Measurements from ENCODE around the gene BRICD5.

Gene BRICD5

GRCh38 chr16:2205967-2206313, 4.7 kb downstream of the BRICD5 start (continued):
- TF ChIP-seq ZNF211 (tag by site-specific recombination; IDR thresholded peaks at IDR 0.05; ENCODE audit: low read depth) (no peak), ZNF18 (tag by site-specific recombination; IDR thresholded peaks at IDR 0.05) (no peak), SP3 (tag by site-specific recombination; IDR thresholded peaks at IDR 0.05) (no peak; the same call in 1 of the 2 replicates), ZNF324 (tag by site-specific recombination; IDR thresholded peaks at IDR 0.05) (0 out of 2 replicates have a peak, but pooled peaks have one; percentile 49), ZNF202 (tag by site-specific recombination; IDR thresholded peaks at IDR 0.05; ENCODE audit: borderline replicate concordance) (no peak), ZNF707 (tag by site-specific recombination; IDR thresholded peaks at IDR 0.05) (no peak), ZBTB20 (tag by site-specific recombination; IDR thresholded peaks at IDR 0.05) (no peak; the same call in 1 of the 2 replicates), YY1 (tag by site-specific recombination; IDR thresholded peaks at IDR 0.05) (no peak), ZFP37 (tag by site-specific recombination; IDR thresholded peaks at IDR 0.05) (0 out of 2 replicates have a peak, but pooled peaks have one; percentile 25), ZNF23 (tag by site-specific recombination; IDR thresholded peaks at IDR 0.05; ENCODE audit: borderline replicate concordance) (no peak), ZFP69B (tag by site-specific recombination; IDR thresholded peaks at IDR 0.05) (peak; percentile 50; the same call in 1 of the 2 replicates), KLF16 (tag by site-specific recombination; IDR thresholded peaks at IDR 0.05) (peak; percentile 13; the same call in 1 of the 2 replicates), FEZF1 (tag by site-specific recombination; IDR thresholded peaks at IDR 0.05) (no peak), ATF2 (tag by site-specific recombination; IDR thresholded peaks at IDR 0.05; ENCODE audit: low read depth) (no peak), ELK4 (IDR thresholded peaks at IDR 0.05; ENCODE audit: borderline replicate concordance, low read depth, low read length) (no peak), CTCF (tag by site-specific recombination; IDR thresholded peaks at IDR 0.05) (no peak), HOXA7 (CRISPR knock-in tag; IDR thresholded peaks at IDR 0.05; ENCODE audit: borderline replicate concordance) (no peak), ZNF138 (tag by site-specific recombination; IDR thresholded peaks at IDR 0.05; ENCODE audit: borderline replicate concordance) (no peak), ZNF600 (tag by site-specific recombination; IDR thresholded peaks at IDR 0.05) (peak; percentile 97), ZNF548 (tag by site-specific recombination; IDR thresholded peaks at IDR 0.05) (no peak), ZNF335 (tag by site-specific recombination; conservative IDR thresholded peaks at IDR 0.05) (peak; percentile 23; the same call in 1 of the 2 replicates), PBX3 (CRISPR knock-in tag; IDR thresholded peaks at IDR 0.05) (peak; percentile 56; the same call in 1 of the 2 replicates), ZNF571 (tag by site-specific recombination; IDR thresholded peaks at IDR 0.05) (no peak), GLIS2 (tag by site-specific recombination; IDR thresholded peaks at IDR 0.05) (peak; percentile 34), ZNF514 (tag by site-specific recombination; IDR thresholded peaks at IDR 0.05) (no peak), SALL2 (tag by site-specific recombination; IDR thresholded peaks at IDR 0.05; ENCODE audit: borderline replicate concordance) (no peak), ZNF449 (tag by site-specific recombination; IDR thresholded peaks at IDR 0.05) (no peak)
- TF ChIP-seq, protein P1, sequence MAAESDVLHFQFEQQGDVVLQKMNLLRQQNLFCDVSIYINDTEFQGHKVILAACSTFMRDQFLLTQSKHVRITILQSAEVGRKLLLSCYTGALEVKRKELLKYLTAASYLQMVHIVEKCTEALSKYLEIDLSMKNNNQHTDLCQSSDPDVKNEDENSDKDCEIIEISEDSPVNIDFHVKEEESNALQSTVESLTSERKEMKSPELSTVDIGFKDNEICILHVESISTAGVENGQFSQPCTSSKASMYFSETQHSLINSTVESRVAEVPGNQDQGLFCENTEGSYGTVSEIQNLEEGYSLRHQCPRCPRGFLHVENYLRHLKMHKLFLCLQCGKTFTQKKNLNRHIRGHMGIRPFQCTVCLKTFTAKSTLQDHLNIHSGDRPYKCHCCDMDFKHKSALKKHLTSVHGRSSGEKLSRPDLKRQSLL (tag by site-specific recombination; IDR thresholded peaks at IDR 0.05), result 0 out of 2 replicates have a peak, but pooled peaks have one; percentile 1
- TF ChIP-seq, protein P2, sequence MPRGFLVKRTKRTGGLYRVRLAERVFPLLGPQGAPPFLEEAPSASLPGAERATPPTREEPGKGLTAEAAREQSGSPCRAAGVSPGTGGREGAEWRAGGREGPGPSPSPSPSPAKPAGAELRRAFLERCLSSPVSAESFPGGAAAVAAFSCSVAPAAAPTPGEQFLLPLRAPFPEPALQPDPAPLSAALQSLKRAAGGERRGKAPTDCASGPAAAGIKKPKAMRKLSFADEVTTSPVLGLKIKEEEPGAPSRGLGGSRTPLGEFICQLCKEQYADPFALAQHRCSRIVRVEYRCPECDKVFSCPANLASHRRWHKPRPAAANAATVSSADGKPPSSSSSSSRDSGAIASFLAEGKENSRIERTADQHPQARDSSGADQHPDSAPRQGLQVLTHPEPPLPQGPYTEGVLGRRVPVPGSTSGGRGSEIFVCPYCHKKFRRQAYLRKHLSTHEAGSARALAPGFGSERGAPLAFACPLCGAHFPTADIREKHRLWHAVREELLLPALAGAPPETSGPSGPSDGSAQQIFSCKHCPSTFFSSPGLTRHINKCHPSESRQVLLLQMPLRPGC (tag by site-specific recombination; IDR thresholded peaks at IDR 0.05), result no peak
